Stimulated activated CD4-positive, alpha-beta T cell treated with anti-CD3 and anti-CD28 coated beads, Interleukin-2, amount 100 ng/mL, for 4 hours (primary cell): ENCODE results near the gene CERKL.

ENCODE experiments used
- DNase-seq: peaks from one replicate; pipeline ENCODE4 v3.0.0-alpha.2; 2020; ENCODE audit warnings: low read depth

Gene CERKL

GRCh38 chr2:181500201-181500600, 156.7 kb downstream of the CERKL start:
- no peak for DNase-seq

GRCh38 chr2:181499231-181499630, 157.7 kb downstream of the CERKL start:
- DNase-seq: no peak
